IPS-15b (cell line): ENCODE data around the gene OSBPL10.

Experiments
- H3K27me3 ChIP-seq: one replicate; pipeline ENCODE4 v1.6.1; 2013; ENCODE audit warnings: low read length; ENCODE audit not compliant: control insufficient read depth, insufficient read depth
- H3K36me3 ChIP-seq: one replicate; pipeline ENCODE4 v1.6.1; 2013; ENCODE audit warnings: low read length; ENCODE audit not compliant: control insufficient read depth, insufficient read depth
- H3K4me1 ChIP-seq: one replicate; pipeline ENCODE4 v1.6.1; 2013; ENCODE audit warnings: mild to moderate bottlenecking, low read length; ENCODE audit not compliant: control insufficient read depth, insufficient read depth
- H3K4me3 ChIP-seq: one replicate; pipeline ENCODE4 v1.5.1; 2013; ENCODE audit warnings: low read depth, low read length
- H3K9ac ChIP-seq: one replicate; pipeline ENCODE4 v1.6.1; 2013; ENCODE audit warnings: low read depth, mild to moderate bottlenecking, low read length
- H3K9me3 ChIP-seq: one replicate; pipeline ENCODE4 v1.6.1; 2013; ENCODE audit warnings: mild to moderate bottlenecking, low read length; ENCODE audit not compliant: control insufficient read depth, insufficient read depth

The OSBPL10 gene

DNA sequence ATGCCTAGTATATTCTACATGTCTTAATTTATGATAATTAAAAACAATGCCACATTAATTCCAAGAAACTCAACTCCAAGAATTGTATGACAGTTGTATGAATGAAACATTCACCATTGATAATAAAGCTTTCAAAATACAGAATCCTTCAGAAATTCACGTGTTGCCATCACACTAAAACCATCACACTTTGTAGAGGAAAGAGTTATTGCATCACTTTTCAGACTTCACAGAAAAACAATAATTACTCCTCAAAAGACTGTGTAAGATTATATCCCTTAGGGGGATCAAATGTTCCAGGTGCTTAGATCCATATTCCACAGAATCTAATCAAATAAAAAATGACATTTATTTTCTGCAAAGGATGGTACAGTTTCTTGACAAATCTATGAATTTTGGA, 85.0 kb downstream of the OSBPL10 start:
- Histone ChIP-seq H3K9me3 (no peaks in the 10 kb centered on the region), H3K9ac (no peak overlapping the region), H3K4me1 (peaks cover 40% of the 10 kb centered on the region)

DNA sequence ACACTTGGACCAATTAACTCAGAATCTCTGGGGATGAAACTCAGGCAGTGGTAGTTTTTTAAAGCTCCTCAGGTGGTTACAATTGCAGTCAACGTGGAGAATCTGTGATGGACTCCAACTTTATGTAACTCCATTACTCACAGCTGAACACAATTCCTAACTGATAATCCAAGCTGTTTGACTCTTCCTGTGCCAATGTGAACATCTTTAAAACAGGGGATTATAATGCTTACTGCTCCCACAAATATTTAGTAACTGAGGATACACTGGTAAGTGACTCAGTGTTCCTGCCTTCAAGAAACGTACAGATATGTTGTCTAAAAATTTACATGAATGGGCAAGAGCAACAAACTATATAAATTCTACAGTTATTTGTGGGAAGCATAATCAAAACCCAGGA, 85.6 kb downstream of the OSBPL10 start:
- no peaks in the 10 kb centered on the region for H3K27me3 ChIP-seq
- H3K36me3 ChIP-seq = no peaks in the 10 kb centered on the region
- H3K4me3 ChIP-seq = no peak overlapping the region
- H3K9ac ChIP-seq = no peak overlapping the region
- no peaks in the 10 kb centered on the region for H3K9me3 ChIP-seq
- H3K4me1 ChIP-seq = peaks cover 42% of the 10 kb centered on the region

More for the DNA sequence above, 85.0 kb downstream of the OSBPL10 start:
- Histone ChIP-seq H3K27me3 (no peaks in the 10 kb centered on the region), H3K36me3 (no peaks in the 10 kb centered on the region), H3K4me3 (no peak overlapping the region)

DNA sequence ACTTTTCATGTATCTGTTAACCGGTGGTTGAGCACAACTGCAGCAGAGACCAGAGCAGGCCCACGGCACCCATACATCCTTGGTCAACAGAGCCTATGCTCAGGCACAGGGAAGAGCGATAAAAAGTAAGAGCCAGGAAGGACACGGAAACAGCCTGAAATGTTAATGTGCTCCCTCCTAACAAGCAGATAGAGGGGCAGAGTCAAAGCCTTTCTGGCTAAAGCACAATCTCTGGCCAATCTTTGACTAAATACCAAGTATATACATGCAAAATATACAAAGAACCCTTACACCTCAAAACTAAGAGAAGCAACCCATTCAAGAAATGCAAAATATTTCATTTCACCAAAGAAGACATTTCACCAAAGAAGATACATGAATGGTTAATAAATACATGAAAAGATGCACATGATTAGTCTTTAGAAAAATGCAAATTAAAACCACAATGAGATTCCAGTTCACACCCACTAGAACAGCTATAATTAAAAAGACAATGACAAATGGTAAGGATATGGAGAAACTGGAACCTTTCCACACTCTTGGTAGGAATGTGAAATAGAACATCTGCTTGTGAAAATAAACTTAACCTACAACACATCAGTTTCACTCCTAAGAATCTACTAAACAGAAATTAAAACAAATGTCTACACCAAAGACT, 88.0 kb downstream of the OSBPL10 start:
- peak overlapping the region; percentile 40 for H3K9ac ChIP-seq
- no peak overlapping the region for H3K4me3 ChIP-seq
- H3K36me3 ChIP-seq = no peaks in the 10 kb centered on the region
- no peaks in the 10 kb centered on the region for H3K9me3 ChIP-seq
- peaks cover 42% of the 10 kb centered on the region for H3K4me1 ChIP-seq
- no peaks in the 10 kb centered on the region for H3K27me3 ChIP-seq

DNA sequence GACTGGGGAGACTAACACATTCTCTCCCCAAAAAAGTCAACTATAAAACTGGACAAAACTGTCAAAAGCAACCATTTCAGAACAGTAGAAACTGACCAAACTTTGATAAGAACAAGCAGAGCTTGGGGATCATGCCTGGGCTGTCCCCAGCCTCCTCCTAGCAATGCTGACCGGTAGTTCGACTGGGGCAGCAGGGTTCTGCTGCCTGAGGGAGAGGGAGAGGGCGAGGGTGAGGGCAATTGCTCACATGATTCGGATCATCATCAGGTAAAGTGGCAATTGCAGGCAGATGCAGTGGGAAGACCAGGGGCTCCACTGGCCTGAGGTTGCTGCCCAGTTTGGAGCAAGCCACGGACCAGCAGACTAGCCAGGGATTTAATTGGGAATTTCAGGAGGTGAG, 88.6 kb downstream of the OSBPL10 start:
- H3K36me3 ChIP-seq = no peaks in the 10 kb centered on the region
- H3K9ac ChIP-seq = peak overlapping the region; percentile 40
- peaks cover 42% of the 10 kb centered on the region for H3K4me1 ChIP-seq
- no peaks in the 10 kb centered on the region for H3K27me3 ChIP-seq
- H3K4me3 ChIP-seq = no peak overlapping the region
- H3K9me3 ChIP-seq = no peaks in the 10 kb centered on the region

DNA sequence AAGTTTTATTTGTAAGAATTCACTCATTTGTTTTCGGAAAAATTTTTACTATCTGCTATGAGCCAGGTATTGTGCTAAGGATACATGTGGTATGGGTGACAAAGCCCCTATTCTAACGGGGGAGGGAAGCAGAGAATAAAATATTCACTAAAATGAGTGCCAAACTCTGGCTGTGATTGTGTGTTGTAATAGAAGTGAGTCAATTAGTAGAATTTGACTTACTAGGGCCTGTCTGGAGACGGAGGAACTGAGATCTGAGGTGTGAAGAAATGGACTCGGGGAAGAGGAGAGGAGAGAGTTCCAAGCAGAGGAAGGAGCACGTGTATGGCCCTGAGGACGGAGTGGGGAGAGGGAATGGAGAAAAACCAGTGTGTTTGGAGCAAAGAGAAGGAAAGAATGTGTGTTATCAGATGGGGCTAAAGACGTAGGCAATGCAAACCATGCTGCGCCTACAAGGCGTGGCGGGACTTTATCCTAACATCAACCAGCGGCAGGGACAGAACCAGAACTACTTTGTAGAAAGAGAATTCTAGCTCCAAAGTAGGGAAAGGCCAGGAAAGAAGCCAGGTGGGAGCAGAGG, 89.1 kb downstream of the OSBPL10 start:
- Histone ChIP-seq H3K36me3 (no peaks in the 10 kb centered on the region), H3K4me1 (peaks cover 42% of the 10 kb centered on the region), H3K9ac (no peak overlapping the region), H3K4me3 (no peak overlapping the region), H3K9me3 (no peaks in the 10 kb centered on the region), H3K27me3 (no peaks in the 10 kb centered on the region)

DNA sequence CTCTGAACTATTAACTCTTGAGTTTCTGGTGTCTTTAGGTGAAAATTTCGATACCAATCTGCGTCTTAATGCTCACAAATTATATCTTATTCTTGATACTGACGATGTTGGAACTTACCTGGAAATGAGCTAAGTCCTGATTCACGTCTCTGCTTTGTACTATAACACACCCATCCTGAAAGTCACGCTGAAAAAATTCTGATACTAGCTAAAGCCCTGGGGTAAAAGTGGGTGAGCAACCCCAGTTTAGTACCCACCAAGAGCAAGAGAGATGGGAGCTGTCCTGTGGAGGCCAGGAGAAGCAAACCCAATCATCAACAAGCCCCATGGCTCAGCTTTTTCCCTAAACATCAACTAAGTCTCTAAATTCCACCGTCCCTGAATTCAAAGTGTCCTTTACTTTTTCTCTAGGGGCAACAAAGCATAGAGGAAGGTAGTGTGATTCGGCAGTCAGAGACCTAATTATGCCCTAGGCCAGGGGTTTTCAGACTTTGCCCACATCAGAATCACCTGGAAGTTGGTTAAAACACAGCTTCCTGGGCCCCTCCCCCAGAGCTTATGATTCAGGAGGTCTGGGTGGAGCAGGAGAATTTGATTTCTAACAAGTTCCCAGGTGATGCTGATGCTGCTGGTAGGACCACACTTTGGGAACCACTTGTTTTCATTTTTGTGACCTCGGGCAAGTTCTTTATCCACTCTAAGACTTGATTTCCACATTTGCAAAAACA, 90.2 kb downstream of the OSBPL10 start:
- H3K4me1 ChIP-seq = peaks cover 33% of the 10 kb centered on the region
- H3K27me3 ChIP-seq = no peaks in the 10 kb centered on the region
- H3K9me3 ChIP-seq = no peaks in the 10 kb centered on the region
- no peak overlapping the region for H3K4me3 ChIP-seq
- H3K36me3 ChIP-seq = no peaks in the 10 kb centered on the region
- H3K9ac ChIP-seq = no peak overlapping the region

DNA sequence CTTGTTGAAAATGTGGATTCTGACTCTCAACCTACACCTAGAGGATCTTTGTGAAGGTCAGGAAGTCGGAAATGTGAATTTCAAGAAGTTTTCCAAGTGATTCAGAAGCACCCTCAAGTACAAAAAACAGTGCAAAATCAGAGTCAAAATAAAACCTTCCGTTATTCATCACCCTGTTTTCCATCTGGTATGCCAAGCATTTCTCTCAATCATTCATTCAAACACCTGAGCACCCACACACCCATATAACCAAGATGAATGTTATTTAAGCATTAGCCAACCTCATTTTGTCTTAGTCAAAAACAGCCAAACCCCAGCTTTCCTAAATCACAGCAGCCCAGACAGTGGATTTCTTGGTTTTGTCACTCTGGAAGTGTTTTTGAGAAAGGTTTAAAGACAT, 91.1 kb downstream of the OSBPL10 start:
- Histone ChIP-seq H3K4me3 (no peak overlapping the region), H3K36me3 (no peaks in the 10 kb centered on the region), H3K27me3 (no peaks in the 10 kb centered on the region), H3K9ac (no peak overlapping the region), H3K9me3 (no peaks in the 10 kb centered on the region), H3K4me1 (peaks cover 35% of the 10 kb centered on the region)

DNA sequence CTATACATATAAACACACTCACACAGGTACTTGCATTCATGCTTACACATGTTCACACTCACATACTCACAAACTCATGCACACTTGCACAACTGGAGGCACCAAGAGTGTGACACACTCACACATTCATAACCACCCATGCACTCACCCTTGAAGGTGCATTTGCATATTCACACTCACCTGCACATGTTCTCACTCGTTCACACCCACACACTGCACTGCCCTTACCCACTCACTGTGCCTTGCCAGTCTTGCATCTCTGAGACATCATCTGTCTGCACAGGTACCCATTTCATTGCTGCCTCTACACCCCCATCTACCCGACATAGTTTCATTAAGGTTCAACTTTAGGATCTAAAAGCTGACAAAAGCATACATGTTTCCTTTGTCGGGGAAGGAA, 95.8 kb downstream of the OSBPL10 start:
- no peaks in the 10 kb centered on the region for H3K36me3 ChIP-seq
- H3K9me3 ChIP-seq = no peaks in the 10 kb centered on the region
- no peaks in the 10 kb centered on the region for H3K27me3 ChIP-seq
- H3K4me1 ChIP-seq = peaks cover 10% of the 10 kb centered on the region
- H3K9ac ChIP-seq = no peak overlapping the region
- no peak overlapping the region for H3K4me3 ChIP-seq

DNA sequence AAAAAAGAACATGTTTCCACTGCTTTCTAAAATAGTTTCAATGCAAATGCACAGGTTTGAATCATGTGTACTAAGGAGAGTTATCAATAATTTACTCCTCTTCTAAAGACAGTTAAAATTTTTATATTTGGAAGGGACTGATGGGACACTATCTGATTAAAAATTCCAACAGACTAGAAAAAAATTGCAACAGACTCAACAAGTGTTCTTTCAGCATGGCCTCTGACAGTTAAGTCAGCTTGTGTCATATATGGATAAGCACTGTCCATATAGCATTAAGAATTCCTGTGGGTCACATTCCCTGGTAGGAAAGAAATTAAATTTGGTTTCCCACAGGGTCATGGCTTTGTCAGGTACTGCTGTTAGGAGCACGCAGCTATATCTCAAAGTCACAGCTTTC, 96.8 kb downstream of the OSBPL10 start:
- H3K9me3 ChIP-seq = no peaks in the 10 kb centered on the region
- peaks cover 10% of the 10 kb centered on the region for H3K4me1 ChIP-seq
- no peak overlapping the region for H3K4me3 ChIP-seq
- H3K27me3 ChIP-seq = no peaks in the 10 kb centered on the region
- no peak overlapping the region for H3K9ac ChIP-seq
- H3K36me3 ChIP-seq = no peaks in the 10 kb centered on the region

DNA sequence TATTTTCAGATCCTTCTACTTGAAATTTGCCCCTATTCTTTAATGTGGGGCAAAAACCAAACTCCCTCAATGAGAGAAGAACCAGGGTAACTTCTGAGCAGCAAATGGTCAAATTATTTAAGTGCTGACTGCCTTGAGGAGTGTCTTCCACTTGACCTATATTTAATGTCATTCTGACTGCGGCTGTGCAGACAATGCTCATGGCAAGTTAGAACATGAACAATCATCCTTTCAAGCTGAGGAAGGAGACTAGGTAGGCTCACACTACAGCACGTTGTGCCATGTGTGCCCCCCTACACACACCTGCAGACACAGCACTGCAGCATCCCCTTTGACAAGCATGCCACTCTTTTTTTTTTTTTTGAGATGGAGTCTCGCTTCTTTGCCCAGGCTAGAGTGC, 98.2 kb downstream of the OSBPL10 start:
- H3K4me3 ChIP-seq = no peak overlapping the region
- H3K36me3 ChIP-seq = no peaks in the 10 kb centered on the region
- no peak overlapping the region for H3K9ac ChIP-seq
- no peaks in the 10 kb centered on the region for H3K9me3 ChIP-seq
- no peaks in the 10 kb centered on the region for H3K27me3 ChIP-seq
- peaks cover 10% of the 10 kb centered on the region for H3K4me1 ChIP-seq

DNA sequence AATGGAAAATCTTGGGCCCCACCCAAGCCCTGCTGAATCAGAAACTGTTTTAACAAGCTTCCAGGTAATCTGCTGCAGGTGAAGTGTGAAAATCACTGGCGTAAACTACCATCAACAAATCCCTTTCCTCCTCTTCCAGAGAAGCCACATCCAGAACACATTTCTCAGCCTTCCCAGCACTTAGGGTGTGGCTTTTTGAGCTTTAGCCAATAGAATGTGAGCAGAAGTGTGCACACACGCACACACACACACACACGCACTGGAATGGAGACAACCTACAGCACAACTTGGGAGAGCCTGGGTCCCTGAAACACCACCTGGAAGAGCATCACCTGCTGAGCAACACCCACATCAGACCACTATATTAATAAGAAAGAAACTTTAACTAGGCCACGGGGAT, 98.6 kb downstream of the OSBPL10 start:
- Histone ChIP-seq H3K4me3 (no peak overlapping the region), H3K36me3 (no peaks in the 10 kb centered on the region), H3K9ac (no peak overlapping the region), H3K27me3 (no peaks in the 10 kb centered on the region), H3K9me3 (no peaks in the 10 kb centered on the region), H3K4me1 (peaks cover 10% of the 10 kb centered on the region)

DNA sequence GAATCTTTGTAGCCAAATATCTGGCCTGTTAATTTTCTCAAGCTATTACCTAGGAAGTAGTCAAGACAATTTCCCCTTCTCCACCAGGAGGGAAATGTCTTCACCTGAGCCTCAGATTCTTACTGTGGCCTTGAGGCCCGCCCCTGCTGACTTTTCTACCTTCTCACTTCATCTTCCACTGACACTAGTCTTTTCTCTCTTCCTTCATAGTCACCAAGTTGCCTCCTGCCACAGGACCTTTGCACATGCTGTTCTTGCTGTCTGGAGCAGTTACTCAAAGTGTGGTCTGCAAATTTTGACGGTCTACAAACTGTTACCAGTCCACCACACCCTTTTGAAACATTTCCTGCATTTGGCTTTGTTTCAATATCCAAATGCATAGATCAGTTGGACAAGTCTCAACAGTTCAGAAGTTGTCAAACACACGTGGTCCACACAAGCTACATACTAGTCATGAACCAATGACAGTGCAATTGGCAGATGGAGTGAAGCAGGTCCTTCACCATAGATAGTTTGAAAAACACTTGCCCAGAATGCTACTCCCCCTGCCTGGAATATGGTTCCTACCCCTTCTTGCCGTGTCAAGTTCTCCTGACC, 100.5 kb downstream of the OSBPL10 start:
- Histone ChIP-seq H3K9ac (no peak overlapping the region), H3K9me3 (no peaks in the 10 kb centered on the region), H3K4me1 (peaks cover 14% of the 10 kb centered on the region)

More for the DNA sequence above, 100.5 kb downstream of the OSBPL10 start:
- H3K4me3 ChIP-seq = no peak overlapping the region
- H3K27me3 ChIP-seq = no peaks in the 10 kb centered on the region
- H3K36me3 ChIP-seq = no peaks in the 10 kb centered on the region
